Neural cell (in vitro differentiated cells): ENCODE measurements around the gene PPM1L.

Experiments used
- CTCF ChIP-seq: fragments of 450-650 bp; IDR thresholded peaks from 2 replicates; pipeline ENCODE4 v1.5.1; 2014; ENCODE audit warnings: antibody characterized with exemption, mild to moderate bottlenecking, moderate library complexity; ENCODE audit not compliant: poor library complexity, severe bottlenecking
- EP300 ChIP-seq: fragments of 450-650 bp; conservative IDR thresholded peaks from 2 replicates; pipeline ENCODE4 v1.6.1; 2014; ENCODE audit warnings: antibody characterized with exemption, mild to moderate bottlenecking, moderate library complexity; ENCODE audit not compliant: poor library complexity, severe bottlenecking
- EZH2 ChIP-seq: fragments of 200-600, 300-800 bp; shearing (Covaris generic), sonication (generic); IDR thresholded peaks from 2 replicates; pipeline ENCODE4 v1.6.1; 2014; ENCODE audit warnings: antibody characterized with exemption, low read length, borderline replicate concordance, mild to moderate bottlenecking; ENCODE audit not compliant: insufficient read depth, poor library complexity, severe bottlenecking
- MXI1 ChIP-seq: fragments of 450-650 bp; conservative IDR thresholded peaks from 2 replicates; pipeline ENCODE4 v1.6.1; 2014; ENCODE audit warnings: antibody characterized with exemption, mild to moderate bottlenecking; ENCODE audit not compliant: poor library complexity, severe bottlenecking
- POLR2AphosphoS5 ChIP-seq: IDR thresholded peaks from 2 replicates; pipeline ENCODE4 v1.6.1; 2012
- RAD21 ChIP-seq: fragments of 450-650 bp; conservative IDR thresholded peaks from 2 replicates; pipeline ENCODE4 v1.6.1; 2014; ENCODE audit warnings: antibody characterized with exemption, mild to moderate bottlenecking, moderate library complexity
- REST ChIP-seq: IDR thresholded peaks from 2 replicates; pipeline ENCODE4 v1.6.1; 2012; ENCODE audit warnings: borderline replicate concordance
- SMC3 ChIP-seq: fragments of 450-650 bp; conservative IDR thresholded peaks from 2 replicates; pipeline ENCODE4 v1.6.1; 2014; ENCODE audit warnings: antibody characterized with exemption, mild to moderate bottlenecking, moderate library complexity; ENCODE audit not compliant: poor library complexity
- TAF1 ChIP-seq: IDR thresholded peaks from 2 replicates; pipeline ENCODE4 v1.6.1; 2012; ENCODE audit warnings: low read depth

- no peak for TF ChIP-seq CTCF
- no peak for TF ChIP-seq EZH2
- TF ChIP-seq RAD21 = no peak
- TF ChIP-seq POLR2AphosphoS5 = no peak
- TF ChIP-seq SMC3 = no peak
- no peak for TF ChIP-seq TAF1
- no peak for TF ChIP-seq REST
- TF ChIP-seq EP300 = no peak
- TF ChIP-seq MXI1 = no peak
Measured at GRCh38 chr3:161025911-161026310, 269.9 kb downstream of the PPM1L start.
